DOHH2 (cell line): ENCODE results near the gene KRT14.
"Not testable (repeated sequence)": the region's sequence is repeated elsewhere in the genome, so short reads cannot be mapped to it uniquely, and the experiment has no call there.

Source experiments
- H3F3A ChIP-seq: fragments of 200-600 bp; sonication (generic), shearing (Covaris generic); 2 replicates; pipeline ENCODE4 v1.6.0; 2016; ENCODE audit warnings: antibody characterized with exemption, mild to moderate bottlenecking; ENCODE audit not compliant: control insufficient read depth, insufficient read depth
- H3K27ac ChIP-seq: fragments of 200-600 bp; sonication (generic); 2 replicates; pipeline ENCODE4 v1.5.1; 2014; ENCODE audit warnings: low read depth, mild to moderate bottlenecking, low read length, moderate library complexity
- H3K27me3 ChIP-seq: fragments of 200-600 bp; sonication (generic); 2 replicates; pipeline ENCODE4 v1.6.1; 2014; ENCODE audit warnings: mild to moderate bottlenecking, low read length, mixed read lengths; ENCODE audit not compliant: control insufficient read depth
- H3K36me3 ChIP-seq: fragments of 200-600 bp; sonication (generic); 2 replicates; pipeline ENCODE4 v1.6.1; 2014; ENCODE audit warnings: mild to moderate bottlenecking, low read length, moderate library complexity, mixed read lengths; ENCODE audit not compliant: control insufficient read depth
- H3K4me1 ChIP-seq: fragments of 200-600 bp; sonication (generic); 2 replicates; pipeline ENCODE4 v1.6.1; 2014; ENCODE audit warnings: mild to moderate bottlenecking, low read length, mixed read lengths; ENCODE audit not compliant: control insufficient read depth
- H3K4me2 ChIP-seq: fragments of 200-600 bp; sonication (generic); 2 replicates; pipeline ENCODE4 v1.6.0; 2014; ENCODE audit warnings: mild to moderate bottlenecking, low read length, moderate library complexity
- H3K4me3 ChIP-seq: fragments of 200-600 bp; sonication (generic); 2 replicates; pipeline ENCODE4 v1.5.1; 2014; ENCODE audit warnings: mild to moderate bottlenecking, low read length, mixed read lengths
- H3K79me2 ChIP-seq: fragments of 200-600 bp; sonication (generic); 2 replicates; pipeline ENCODE4 v1.6.1; 2014; ENCODE audit warnings: mild to moderate bottlenecking, low read length, mixed read lengths; ENCODE audit not compliant: control insufficient read depth
- H3K9me2 ChIP-seq: fragments of 200-600 bp; sonication (generic); replicated peaks from 2 replicates; pipeline ENCODE4 v1.6.1; 2014; ENCODE audit warnings: mild to moderate bottlenecking, low read length, mixed read lengths; ENCODE audit not compliant: control insufficient read depth
- H3K9me3 ChIP-seq: fragments of 200-600 bp; sonication (generic); 2 replicates; pipeline ENCODE4 v1.6.1; 2014; ENCODE audit warnings: antibody characterized with exemption, low read length, mixed read lengths; ENCODE audit not compliant: control insufficient read depth, insufficient read depth
- H4K20me1 ChIP-seq: fragments of 200-600 bp; sonication (generic); 2 replicates; pipeline ENCODE4 v1.6.0; 2014; ENCODE audit warnings: low read depth, mild to moderate bottlenecking, antibody characterized with exemption, low read length, moderate library complexity; ENCODE audit not compliant: control insufficient read depth, insufficient read depth
- EZH2phosphoT487 ChIP-seq: fragments of 200-600 bp; sonication (generic); IDR thresholded peaks from 2 replicates; pipeline ENCODE4 v1.6.1; 2017; ENCODE audit warnings: borderline replicate concordance, mild to moderate bottlenecking, antibody characterized with exemption, low read length, moderate library complexity, mixed read lengths
- TF ChIP-seq, protein P1 (sequence below): fragments of 200-600 bp; sonication (generic); IDR thresholded peaks from one replicate; pipeline ENCODE4 v1.5.1; 2014; ENCODE audit warnings: antibody characterized with exemption, mild to moderate bottlenecking, low read depth, low read length; ENCODE audit not compliant: poor library complexity, severe bottlenecking

KRT14 gene

DNA sequence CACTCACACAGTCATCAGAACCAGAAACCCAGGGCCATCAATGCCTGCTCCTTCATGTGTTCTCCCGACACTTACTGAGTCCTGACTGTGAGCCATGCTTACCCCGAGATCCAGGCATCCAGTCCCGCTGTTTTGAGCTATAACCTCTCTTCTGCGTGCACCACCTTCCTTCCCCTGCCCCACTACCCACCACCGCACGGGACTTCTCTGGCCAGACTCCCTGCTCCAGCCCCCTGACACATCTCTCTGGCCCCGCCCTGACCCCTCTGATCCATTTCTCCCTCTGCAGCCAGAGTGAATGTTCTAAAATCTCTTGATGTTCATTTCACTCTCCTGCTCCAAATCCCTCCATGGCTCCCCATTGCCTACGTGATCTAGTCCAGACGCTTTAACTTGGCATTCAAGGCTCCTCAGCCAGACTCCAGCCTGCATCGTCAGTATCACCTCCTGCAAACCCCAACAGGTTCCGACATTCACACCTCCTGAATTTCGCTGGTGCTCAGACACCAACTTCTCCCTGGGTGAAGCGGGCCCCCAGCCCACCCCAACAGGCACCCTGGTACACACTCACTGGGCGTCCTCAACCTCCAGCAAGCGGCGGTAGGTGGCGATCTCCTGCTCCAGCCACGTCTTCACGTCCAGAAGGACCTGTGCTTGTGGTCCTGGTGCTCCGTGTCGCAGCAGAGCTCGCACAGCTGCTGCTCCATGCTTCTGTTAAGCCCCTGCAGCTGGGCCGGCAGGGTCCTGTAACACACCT lies 40.8 kb upstream of the KRT14 start:
- Histone ChIP-seq H3K27ac (no peak overlapping the region), H3K9me2 (no peaks in the 10 kb centered on the region), H3K36me3 (no peaks in the 10 kb centered on the region), H3K4me3 (no peak overlapping the region), H3K9me3 (no peaks in the 10 kb centered on the region), H3K4me1 (no peaks in the 10 kb centered on the region), H3K27me3 (no peaks in the 10 kb centered on the region), H4K20me1 (no peaks in the 10 kb centered on the region), H3K4me2 (no peak overlapping the region), H3F3A (no peaks in the 10 kb centered on the region), H3K79me2 (no peaks in the 10 kb centered on the region)
- TF ChIP-seq EZH2phosphoT487, result no peak
- TF ChIP-seq, protein P1, sequence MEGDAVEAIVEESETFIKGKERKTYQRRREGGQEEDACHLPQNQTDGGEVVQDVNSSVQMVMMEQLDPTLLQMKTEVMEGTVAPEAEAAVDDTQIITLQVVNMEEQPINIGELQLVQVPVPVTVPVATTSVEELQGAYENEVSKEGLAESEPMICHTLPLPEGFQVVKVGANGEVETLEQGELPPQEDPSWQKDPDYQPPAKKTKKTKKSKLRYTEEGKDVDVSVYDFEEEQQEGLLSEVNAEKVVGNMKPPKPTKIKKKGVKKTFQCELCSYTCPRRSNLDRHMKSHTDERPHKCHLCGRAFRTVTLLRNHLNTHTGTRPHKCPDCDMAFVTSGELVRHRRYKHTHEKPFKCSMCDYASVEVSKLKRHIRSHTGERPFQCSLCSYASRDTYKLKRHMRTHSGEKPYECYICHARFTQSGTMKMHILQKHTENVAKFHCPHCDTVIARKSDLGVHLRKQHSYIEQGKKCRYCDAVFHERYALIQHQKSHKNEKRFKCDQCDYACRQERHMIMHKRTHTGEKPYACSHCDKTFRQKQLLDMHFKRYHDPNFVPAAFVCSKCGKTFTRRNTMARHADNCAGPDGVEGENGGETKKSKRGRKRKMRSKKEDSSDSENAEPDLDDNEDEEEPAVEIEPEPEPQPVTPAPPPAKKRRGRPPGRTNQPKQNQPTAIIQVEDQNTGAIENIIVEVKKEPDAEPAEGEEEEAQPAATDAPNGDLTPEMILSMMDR, result no peak

DNA sequence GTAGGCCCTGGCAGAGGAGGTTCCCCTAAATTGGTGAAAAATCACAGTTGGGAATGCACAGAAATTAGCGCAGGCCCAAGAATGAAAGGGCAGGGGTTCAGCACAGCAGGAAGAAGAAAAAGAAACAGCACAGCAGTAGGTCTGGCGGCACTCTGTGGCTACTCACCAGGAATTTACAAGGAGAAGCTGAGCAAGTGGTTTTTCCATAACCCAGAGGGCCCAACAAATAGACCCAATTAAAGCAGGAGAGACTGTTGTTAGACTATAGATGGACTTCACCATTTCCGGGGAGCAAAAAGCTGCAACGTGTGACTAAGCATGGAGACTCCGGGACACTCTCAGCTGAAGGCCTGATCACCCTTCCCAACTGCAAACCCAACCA lies 40.2 kb upstream of the KRT14 start:
- H4K20me1 ChIP-seq, H3F3A ChIP-seq, H3K4me2 ChIP-seq, H3K9me3 ChIP-seq, H3K27ac ChIP-seq, H3K4me3 ChIP-seq, H3K9me2 ChIP-seq, H3K79me2 ChIP-seq, H3K4me1 ChIP-seq, H3K27me3 ChIP-seq, H3K36me3 ChIP-seq: not testable (repeated sequence)

DNA sequence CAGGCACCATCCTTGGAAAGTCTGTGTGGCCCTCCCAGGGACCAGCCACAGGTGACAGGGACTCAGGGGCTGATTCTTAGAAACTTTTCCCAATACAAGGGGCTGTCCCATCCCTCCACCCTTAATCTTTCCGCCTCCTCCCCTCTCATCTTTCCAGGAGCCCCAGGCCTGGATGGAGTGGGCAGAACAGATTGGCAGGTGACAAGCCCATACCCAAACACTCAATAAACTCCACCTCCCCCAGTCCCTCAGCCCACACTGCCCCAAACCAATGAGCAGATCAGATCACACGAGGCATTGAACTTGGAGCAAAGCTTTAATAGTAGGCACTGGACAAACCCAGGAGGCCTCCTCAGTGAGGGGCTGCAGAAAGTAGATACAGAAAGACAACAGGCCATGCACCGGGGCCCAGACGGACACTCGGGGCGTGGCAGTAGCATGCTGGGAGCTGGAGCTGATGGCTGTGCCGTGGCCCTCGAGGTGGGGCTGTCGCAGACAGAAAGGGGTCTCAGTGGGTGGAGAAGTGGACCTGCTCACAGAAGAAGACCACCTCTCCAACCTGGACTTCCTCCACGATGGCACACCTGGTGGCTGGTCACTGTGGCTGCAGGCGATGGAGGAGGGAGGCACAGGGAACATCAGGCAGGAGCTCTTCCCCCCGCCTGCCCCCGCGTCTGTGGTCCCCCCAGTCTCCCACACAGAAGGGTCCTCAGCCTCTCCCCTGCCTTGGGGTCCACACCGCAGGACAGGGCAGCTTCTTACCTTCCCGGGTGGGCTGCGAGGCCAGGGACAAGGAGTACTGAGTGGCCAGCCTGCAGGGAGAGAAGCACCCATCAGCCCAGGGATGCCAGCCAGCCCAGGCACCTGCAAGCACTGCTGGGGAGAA lies 39.6 kb upstream of the KRT14 start:
- H3K4me1 ChIP-seq, H3K36me3 ChIP-seq, H3K9me2 ChIP-seq, H3K79me2 ChIP-seq, H3K4me3 ChIP-seq, H3K27me3 ChIP-seq, H3K4me2 ChIP-seq, H4K20me1 ChIP-seq, H3F3A ChIP-seq, H3K27ac ChIP-seq, H3K9me3 ChIP-seq: not testable (repeated sequence)

DNA sequence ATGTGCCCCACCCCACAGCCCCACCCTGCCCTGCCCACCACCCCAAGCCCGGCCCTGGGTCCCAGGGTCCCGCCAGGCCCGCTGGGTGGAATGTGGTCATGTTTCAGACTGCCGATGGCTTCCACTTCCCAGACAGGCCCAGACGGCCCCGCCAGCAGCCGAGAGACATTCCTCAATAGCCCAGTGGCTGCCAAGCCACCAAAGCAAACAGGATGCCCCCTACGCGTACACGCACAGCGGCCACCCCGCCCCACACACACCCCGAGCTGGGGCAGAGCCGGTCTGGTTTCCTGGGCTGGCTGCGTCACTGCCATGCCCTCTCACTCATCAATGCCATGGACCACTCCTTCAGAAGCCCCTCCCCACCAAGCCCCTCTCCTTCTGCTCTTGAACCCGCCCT lies 38.9 kb upstream of the KRT14 start:
- Histone ChIP-seq H3K36me3 (no peaks in the 10 kb centered on the region), H3K4me2 (no peak overlapping the region), H3K4me1 (no peaks in the 10 kb centered on the region), H4K20me1 (no peaks in the 10 kb centered on the region), H3F3A (no peaks in the 10 kb centered on the region), H3K27ac (no peak overlapping the region), H3K9me3 (no peaks in the 10 kb centered on the region), H3K79me2 (no peaks in the 10 kb centered on the region), H3K27me3 (no peaks in the 10 kb centered on the region), H3K9me2 (no peaks in the 10 kb centered on the region), H3K4me3 (no peak overlapping the region)
- TF ChIP-seq EZH2phosphoT487, result no peak
- TF ChIP-seq, protein P1, result no peak
